Measurements from ENCODE around the gene CCDC191. TPM values are rescaled to one million over a fixed set of nuclear protein-coding genes. Genes with fewer than 3 reads are reported as not detected.

The CCDC191 gene
- polyA plus RNA-seq, 2 of the 4 experiments (the other 2 are of a cell fraction), result 2.5 to 5.0 TPM

- DNase-seq (ENCODE audit: low read depth in 1 of 2, low spot score in 1 of 2) (no peak), ATAC-seq (no peak), FAIRE-seq (no peak)
- 86% methylated on average over 6 of the region's 6 CpGs for WGBS (ENCODE audit: missing lambda C conversion rate)
- no peak overlapping the region for H3K4me2 ChIP-seq
- H3K27ac ChIP-seq, result no peak overlapping the region
- no peaks in the 10 kb centered on the region for H3K4me1 ChIP-seq
- ChIA-PET CTCF (no interaction called here), POLR2A (interaction anchor here (0.8 kb wide), 1 partner anchor 14 kb away, joined by 3 read pairs; no protein-coding TSS in a partner anchor)
- H3K9me3 ChIP-seq, result no peaks in the 10 kb centered on the region
- no peak overlapping the region for H3K4me3 ChIP-seq
- TF ChIP-seq ZNF302 (CRISPR knock-in tag; IDR thresholded peaks at IDR 0.05) (no peak), BHLHE40 (IDR thresholded peaks at IDR 0.05; ENCODE audit: low read depth, low read length) (no peak), ZFP36 (IDR thresholded peaks at IDR 0.05; ENCODE audit: borderline replicate concordance, partially characterized antibody) (no peak), TP53 (CRISPR knock-in tag; IDR thresholded peaks at IDR 0.05) (no peak), NPAS2 (CRISPR knock-in tag; IDR thresholded peaks at IDR 0.05; ENCODE audit: borderline replicate concordance) (no peak), ELK1 (IDR thresholded peaks at IDR 0.05; ENCODE audit: low read depth, low read length) (no peak), CTCF (IDR thresholded peaks at IDR 0.05) (no peak), ZC3H11A (IDR thresholded peaks at IDR 0.05) (no peak), FOSL2 (IDR thresholded peaks at IDR 0.05) (no peak), FOSL2 (CRISPR knock-in tag; IDR thresholded peaks at IDR 0.05) (no peak), HOXA7 (CRISPR knock-in tag; IDR thresholded peaks at IDR 0.05) (no peak)
Observed at GRCh38 chr3:114076711-114077110, 20.4 kb upstream of the CCDC191 start.

- Histone ChIP-seq H3K4me1 (no peaks in the 10 kb centered on the region), H3K27ac (no peak overlapping the region), H3K9me3 (no peaks in the 10 kb centered on the region), H3K4me3 (no peak overlapping the region), H3K4me2 (no peak overlapping the region)
- POLR2A ChIA-PET, result no interaction called here
- CTCF ChIA-PET, result no interaction called here
- no peak for FAIRE-seq
- TF ChIP-seq EP300 (IDR thresholded peaks at IDR 0.05) (no peak), CTCF (IDR thresholded peaks at IDR 0.05) (no peak), MAX (IDR thresholded peaks at IDR 0.05) (no peak), FOXS1 (CRISPR knock-in tag; IDR thresholded peaks at IDR 0.05) (no peak), EHF (CRISPR knock-in tag; IDR thresholded peaks at IDR 0.05) (no peak), EHMT2 (IDR thresholded peaks at IDR 0.05; ENCODE audit: low read depth) (no peak), ZC3H11A (IDR thresholded peaks at IDR 0.05) (no peak), GATA3 (IDR thresholded peaks at IDR 0.05; ENCODE audit: borderline replicate concordance) (no peak), HDAC2 (IDR thresholded peaks at IDR 0.05) (no peak), RCOR1 (IDR thresholded peaks at IDR 0.05; ENCODE audit: low read depth, low read length) (no peak)
- WGBS (ENCODE audit: missing lambda C conversion rate), result 79% methylated on average over 1 of the region's 1 CpG
- no peak for DNase-seq (ENCODE audit: low read depth in 1 of 2, low spot score in 1 of 2)
- ATAC-seq, result no peak
Observed at GRCh38 chr3:114071786-114072185, 15.5 kb upstream of the CCDC191 start.

- Histone ChIP-seq H3K4me3 (no peak overlapping the region), H3K4me1 (no peaks in the 10 kb centered on the region), H3K9me3 (no peaks in the 10 kb centered on the region), H3K4me2 (no peak overlapping the region), H3K27ac (no peak overlapping the region)
- no peak for ATAC-seq
- DNase-seq (ENCODE audit: low read depth in 1 of 2, low spot score in 1 of 2), result no peak
- TF ChIP-seq PHF8 (IDR thresholded peaks at IDR 0.05; ENCODE audit: borderline replicate concordance, low read depth), result no peak
- no peak for TF ChIP-seq BHLHE40 (IDR thresholded peaks at IDR 0.05; ENCODE audit: low read depth, low read length)
- POLR2A ChIA-PET, result no interaction called here
- 91% methylated on average over 4 of the region's 4 CpGs for WGBS (ENCODE audit: missing lambda C conversion rate)
- CTCF ChIA-PET, result interaction anchor here (2.3 kb wide), 1 partner anchor 12 kb away, joined by 10 read pairs; the partner anchor contains the start of genes CCDC191 and QTRT2
- no peak for FAIRE-seq
Observed at GRCh38 chr3:114068336-114068735, 12.0 kb upstream of the CCDC191 start.

Measured in A549 (cell line).